K562 (cell line): ENCODE data around the gene ZBTB26. TPM values are rescaled to one million over a fixed set of nuclear protein-coding genes. Genes with fewer than 3 reads are reported as not detected.

ENCODE experiments used
- CBX5 ChIP-seq: IDR thresholded peaks from 2 replicates; pipeline ENCODE4 v1.6.1; 2014; ENCODE audit warnings: low read depth, borderline replicate concordance
- CREB3L1 ChIP-seq: fragments of 450-650 bp; IDR thresholded peaks from 2 replicates; pipeline ENCODE4 v1.6.1; 2014; ENCODE audit warnings: low read depth, mild to moderate bottlenecking, moderate library complexity, borderline replicate concordance
- FOXJ3 ChIP-seq: sonication (generic); formaldehyde crosslinking; IDR thresholded peaks from 2 replicates; pipeline ENCODE4 v1.4.0; 2020; ENCODE audit warnings: mild to moderate bottlenecking, missing genetic modification reagents
- MGA ChIP-seq: fragments of 450-650 bp; IDR thresholded peaks from 2 replicates; pipeline ENCODE4 v1.6.1; 2016; ENCODE audit warnings: mild to moderate bottlenecking, moderate library complexity
- SFPQ ChIP-seq: fragments of 200-400 bp; formaldehyde crosslinking; IDR thresholded peaks from 2 replicates; pipeline ENCODE4 v1.6.1; 2017; ENCODE audit warnings: mild to moderate bottlenecking, low read depth, low read length, moderate library complexity
- TCF7 ChIP-seq: sonication (generic); IDR thresholded peaks from 2 replicates; pipeline ENCODE4 v1.6.1; 2016; ENCODE audit warnings: antibody characterized with exemption, borderline replicate concordance
- ZNF217 ChIP-seq: sonication (generic); formaldehyde crosslinking; IDR thresholded peaks from 2 replicates; pipeline ENCODE4 v1.8.0; 2022; ENCODE audit warnings: mild to moderate bottlenecking, missing genetic modification reagents
- polyA plus RNA-seq, 8 experiments: library from polyadenylated mRNA; depleted of rRNA in 4 of 8; stranded (reverse) in 5 of 8; unstranded in 3 of 8; fragments of >200 nt; fragmentation: Nextera tagmentation in 2 of 8; fragmentation: Illumina TruSeq in 1 of 8; extraction: Ambion mirVana in 2 of 8; extraction: Trizol in 1 of 8; gene quantifications; 2 replicates each; pipeline versions ENCODE4 v1.2.1 to v1.2.3, GENCODE V29; 2011 to 2014; ENCODE audit warnings: inconsistent platforms in 1 of 8, missing spikeins in 1 of 8
- total RNA-seq, 7 experiments: library from RNA; depleted of rRNA in 6 of 7; stranded (reverse); fragments of >200 nt in 6 of 7; fragmentation: Illumina TruSeq in 2 of 7; extraction: Trizol in 2 of 7; gene quantifications; 2 replicates each; pipeline versions ENCODE4 v1.2.1 to v1.2.3, GENCODE V29; 2011 to 2021; ENCODE audit warnings: low replicate concordance in 1 of 7
- TF ChIP-seq, protein P1 (sequence below): fragments of 450-650 bp; IDR thresholded peaks from 2 replicates; pipeline ENCODE4 v1.6.1; 2016; ENCODE audit warnings: borderline replicate concordance

Gene ZBTB26
- total and polyA plus RNA-seq, 9 of the 15 experiments (the other 6 are each of a cell fraction or from before 2014, with no cell fraction given) = 2.4 to 20.7 (median 5.0) TPM

DNA sequence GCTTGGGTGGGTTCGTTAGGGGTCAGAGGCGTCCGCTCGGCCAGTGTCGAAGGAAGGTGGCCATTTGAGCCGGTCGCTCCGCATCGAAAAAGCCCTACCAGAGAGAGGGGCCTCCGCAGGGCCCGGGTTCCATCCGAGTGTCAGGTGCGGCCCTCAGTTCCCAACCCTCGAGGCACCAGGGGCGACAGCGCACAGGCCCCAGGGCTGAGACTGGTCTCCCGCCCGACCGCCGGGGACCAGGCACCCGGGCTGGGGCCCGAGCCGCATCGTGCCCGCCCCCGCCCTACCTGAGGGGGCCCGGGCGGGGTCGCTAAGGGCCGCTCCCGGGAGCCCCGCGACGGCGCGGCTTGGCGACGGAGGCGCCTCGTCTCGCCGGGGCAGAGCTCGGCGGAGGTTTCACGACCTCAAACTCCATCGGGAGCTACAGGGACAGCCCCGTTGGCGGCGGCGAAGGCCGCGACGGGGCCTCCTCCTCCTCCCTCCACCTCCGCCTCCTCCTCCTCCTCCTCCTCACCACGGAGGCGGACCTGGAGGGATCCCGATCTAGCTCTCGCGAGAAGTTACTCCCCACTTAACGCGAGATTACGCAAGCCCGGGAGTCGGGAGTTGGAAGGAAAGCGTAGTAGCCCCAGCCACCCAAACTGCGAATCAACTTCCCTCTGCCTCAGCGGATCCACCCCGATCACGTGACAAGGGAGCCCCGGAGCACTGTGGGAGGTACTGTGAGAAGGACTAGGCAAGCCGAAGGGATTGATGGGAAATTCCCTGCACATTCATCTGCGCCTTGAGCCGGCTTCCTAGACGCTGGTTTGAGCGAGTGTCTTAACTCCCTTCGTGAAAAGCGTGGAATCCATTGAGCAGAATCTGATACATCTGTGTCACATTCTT, 26.2 kb downstream of the ZBTB26 start, which contains the start of gene RC3H2 (continued):
- TF ChIP-seq CREB3L1 = peak; percentile 94
- TF ChIP-seq, protein P1, sequence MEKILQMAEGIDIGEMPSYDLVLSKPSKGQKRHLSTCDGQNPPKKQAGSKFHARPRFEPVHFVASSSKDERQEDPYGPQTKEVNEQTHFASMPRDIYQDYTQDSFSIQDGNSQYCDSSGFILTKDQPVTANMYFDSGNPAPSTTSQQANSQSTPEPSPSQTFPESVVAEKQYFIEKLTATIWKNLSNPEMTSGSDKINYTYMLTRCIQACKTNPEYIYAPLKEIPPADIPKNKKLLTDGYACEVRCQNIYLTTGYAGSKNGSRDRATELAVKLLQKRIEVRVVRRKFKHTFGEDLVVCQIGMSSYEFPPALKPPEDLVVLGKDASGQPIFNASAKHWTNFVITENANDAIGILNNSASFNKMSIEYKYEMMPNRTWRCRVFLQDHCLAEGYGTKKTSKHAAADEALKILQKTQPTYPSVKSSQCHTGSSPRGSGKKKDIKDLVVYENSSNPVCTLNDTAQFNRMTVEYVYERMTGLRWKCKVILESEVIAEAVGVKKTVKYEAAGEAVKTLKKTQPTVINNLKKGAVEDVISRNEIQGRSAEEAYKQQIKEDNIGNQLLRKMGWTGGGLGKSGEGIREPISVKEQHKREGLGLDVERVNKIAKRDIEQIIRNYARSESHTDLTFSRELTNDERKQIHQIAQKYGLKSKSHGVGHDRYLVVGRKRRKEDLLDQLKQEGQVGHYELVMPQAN = no peak
- peak; percentile 44 for TF ChIP-seq MGA
- TF ChIP-seq ZNF217 (CRISPR knock-in tag) = no peak
- no peak for TF ChIP-seq SFPQ
- TF ChIP-seq CBX5 = no peak
- TF ChIP-seq FOXJ3 (CRISPR knock-in tag) = no peak
- TF ChIP-seq TCF7 = peak; percentile 13; the same call in 1 of the 2 replicates
